Cerebellar nuclear complex (tissue), 1 donor: ENCODE data around the gene TRIM6.
"Not testable (repeated sequence)": the region's sequence is repeated elsewhere in the genome, so short reads cannot be mapped to it uniquely, and the experiment has no call there.

Experiments
- DNase-seq, 2 experiments: peaks; one replicate each; lab custom pipeline; 2025; lab: John Stamatoyannopoulos, UW

Gene TRIM6, protein sequence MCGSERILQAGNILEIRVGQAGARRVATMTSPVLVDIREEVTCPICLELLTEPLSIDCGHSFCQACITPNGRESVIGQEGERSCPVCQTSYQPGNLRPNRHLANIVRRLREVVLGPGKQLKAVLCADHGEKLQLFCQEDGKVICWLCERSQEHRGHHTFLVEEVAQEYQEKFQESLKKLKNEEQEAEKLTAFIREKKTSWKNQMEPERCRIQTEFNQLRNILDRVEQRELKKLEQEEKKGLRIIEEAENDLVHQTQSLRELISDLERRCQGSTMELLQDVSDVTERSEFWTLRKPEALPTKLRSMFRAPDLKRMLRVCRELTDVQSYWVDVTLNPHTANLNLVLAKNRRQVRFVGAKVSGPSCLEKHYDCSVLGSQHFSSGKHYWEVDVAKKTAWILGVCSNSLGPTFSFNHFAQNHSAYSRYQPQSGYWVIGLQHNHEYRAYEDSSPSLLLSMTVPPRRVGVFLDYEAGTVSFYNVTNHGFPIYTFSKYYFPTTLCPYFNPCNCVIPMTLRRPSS

DNA sequence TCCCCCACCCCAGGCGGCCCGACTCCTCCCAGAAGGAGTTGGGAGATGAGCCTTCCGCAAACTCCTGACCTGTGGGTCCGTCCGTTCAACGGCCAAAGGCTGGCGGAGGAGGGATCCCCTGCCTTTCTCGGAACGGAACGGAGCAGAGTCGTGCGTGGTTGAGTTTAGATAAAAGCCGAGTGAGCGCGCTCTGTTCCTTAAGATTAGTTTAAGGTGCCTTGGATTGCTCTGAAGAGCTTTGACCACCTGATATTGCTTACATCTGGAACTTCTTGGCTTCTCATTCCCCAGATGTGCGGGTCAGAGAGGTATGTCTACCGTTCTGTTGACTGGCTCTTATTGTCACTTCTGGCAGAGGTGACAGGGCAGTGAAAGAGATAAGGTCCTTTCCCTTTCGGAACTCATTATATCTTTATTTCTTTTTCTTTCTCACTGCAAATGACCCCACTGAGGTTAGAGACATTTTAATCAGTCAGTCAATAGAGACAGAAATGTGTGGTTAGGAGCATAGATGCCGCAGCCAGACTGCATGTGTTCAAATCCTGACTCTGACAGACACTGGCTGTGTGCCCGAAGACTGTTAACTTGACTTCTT lies at the start of gene TRIM6:
TRIM6 (plus strand) TSS at position 31 of the 595 bp plus-strand sequence; CDS start at position 292, 261 bp downstream.
- no peak for DNase-seq

DNA sequence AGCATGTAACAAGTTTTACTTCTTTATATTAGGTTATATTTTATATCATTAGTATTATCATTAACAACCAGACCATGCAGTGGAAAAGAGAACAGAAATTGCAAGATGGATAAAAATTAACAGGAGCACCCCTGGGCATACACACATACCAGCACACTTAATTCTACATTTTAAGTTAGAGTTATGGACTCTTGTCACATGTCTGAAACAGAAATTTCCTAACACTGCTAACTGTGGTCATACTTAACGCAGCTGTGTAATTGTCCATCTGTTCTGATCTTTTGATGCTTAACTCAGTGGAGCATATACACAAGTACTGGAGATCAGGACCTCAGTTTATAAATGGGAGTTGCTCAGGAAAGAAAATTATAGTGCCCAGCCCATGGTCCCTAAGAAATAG lies 48.5 kb upstream of the TRIM6 start:
- DNase-seq, result no peak

DNA sequence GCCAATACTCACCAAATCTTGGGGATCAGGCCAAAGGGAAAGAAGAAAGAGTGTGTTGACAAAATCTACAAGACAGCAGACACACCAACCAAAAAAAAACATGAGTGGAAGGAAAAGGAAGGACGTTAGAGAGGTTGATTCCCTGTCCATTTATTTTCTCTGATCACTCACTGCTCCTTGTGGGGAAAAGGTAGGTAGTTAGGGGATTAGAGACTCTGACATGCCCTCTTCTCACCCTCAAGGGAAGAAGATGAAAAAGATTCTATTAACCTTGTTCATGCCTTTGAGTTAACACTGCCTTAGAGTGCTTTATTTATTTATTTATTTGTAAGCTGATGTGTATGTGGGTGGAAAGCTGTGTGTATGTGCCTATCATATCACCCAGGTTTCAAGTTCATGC lies 48.0 kb upstream of the TRIM6 start, which contains the start of gene OR52H1:
OR52H1 (minus strand) TSS at position 101 of the 400 bp plus-strand sequence. CDS start 3,035 bp downstream, outside the sequence.
- DNase-seq, result no peak

DNA sequence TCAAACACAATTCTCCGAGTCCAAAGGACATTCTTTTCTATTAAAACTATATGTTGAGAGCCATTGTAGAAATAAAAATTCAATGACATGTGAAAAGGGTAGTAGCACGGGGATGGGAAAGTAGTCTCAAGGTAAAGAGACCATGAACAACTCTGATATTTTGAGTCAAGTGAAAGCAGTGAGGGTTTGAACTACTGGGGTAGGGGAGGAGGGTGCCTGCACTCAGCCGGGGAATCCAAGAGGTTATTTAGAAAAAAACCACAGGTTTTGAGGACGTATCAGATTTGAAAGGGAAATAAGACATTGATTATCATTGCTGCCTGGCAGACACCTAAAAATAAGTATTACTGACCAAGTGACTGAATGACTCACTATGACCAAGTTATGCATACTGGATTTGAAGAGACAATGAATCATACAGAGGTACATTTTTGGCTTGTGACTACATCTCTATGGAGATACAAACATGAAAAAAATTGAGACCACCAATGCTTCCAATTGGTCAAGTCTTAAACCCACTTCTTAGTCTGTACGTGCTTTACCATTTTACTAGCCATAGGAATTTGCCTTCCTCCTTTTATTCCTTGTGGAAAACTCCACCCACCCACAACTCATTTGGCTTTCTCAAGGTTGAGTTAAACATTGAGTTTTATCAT lies 45.9 kb upstream of the TRIM6 start:
- DNase-seq, result no peak

DNA sequence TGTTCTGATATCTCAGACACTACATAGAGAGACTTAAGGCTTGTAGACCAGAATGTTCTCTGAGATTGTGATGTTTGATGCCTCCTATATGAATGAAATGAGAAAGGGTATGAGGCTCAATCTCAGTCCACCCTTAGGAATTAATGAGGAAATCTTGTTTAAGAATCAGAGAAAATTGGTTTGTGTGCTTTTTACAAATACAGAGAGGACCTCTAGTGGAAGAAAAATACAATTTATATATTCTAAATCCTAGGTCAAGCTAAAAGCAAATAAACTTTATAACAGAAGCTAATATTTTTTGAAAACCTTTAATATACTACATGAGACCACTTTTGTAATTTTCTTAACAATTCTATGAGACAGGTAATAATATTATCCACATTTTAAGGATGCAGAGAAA lies 43.1 kb upstream of the TRIM6 start:
- no peak for DNase-seq

DNA sequence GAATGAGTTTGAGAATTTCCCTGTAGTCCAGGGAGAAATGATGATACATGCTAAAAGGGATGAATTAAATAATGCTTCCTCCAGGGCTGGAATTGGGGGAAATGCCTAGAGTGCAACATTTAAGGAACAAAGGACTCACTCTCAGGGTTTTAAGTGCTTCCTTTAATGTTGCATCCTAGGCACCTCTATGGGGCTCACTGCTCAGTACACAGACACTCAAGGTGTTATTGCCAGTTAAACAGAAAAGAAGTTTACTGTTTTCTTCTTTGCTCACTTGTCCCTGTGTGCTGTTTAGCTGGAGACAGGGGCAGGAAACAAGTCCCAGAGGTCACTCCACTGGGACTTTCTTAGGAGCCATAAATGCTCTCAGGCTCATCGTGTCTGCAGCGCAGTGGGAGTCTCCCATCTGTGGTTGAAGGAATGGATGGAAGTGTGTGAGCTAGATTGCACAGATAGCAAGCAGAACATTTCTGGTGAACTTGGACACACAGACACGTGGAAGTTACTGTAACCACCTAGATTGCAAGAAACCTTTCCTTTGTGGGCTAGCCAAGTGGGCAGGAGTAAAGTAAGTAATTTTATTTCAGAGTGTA lies 39.7 kb upstream of the TRIM6 start:
- no peak for DNase-seq

DNA sequence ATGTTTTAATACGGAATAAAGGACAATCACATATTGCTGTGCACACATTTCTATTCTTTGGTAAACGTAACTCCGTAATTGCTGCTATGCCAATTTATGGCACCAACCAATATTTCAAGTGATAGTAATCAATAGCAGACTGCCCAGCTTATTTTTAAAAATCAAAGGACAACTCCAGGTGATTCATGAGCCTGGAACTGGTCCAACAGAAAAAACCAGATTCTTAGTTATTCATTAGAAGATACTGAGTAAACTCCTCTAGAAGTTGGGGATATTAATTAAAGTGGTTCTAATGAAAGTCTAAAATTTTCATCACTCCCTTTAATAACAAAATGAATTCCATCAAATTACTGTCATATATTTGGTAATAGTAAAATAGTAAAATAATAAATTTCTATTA lies 38.7 kb upstream of the TRIM6 start:
- DNase-seq, result no peak

DNA sequence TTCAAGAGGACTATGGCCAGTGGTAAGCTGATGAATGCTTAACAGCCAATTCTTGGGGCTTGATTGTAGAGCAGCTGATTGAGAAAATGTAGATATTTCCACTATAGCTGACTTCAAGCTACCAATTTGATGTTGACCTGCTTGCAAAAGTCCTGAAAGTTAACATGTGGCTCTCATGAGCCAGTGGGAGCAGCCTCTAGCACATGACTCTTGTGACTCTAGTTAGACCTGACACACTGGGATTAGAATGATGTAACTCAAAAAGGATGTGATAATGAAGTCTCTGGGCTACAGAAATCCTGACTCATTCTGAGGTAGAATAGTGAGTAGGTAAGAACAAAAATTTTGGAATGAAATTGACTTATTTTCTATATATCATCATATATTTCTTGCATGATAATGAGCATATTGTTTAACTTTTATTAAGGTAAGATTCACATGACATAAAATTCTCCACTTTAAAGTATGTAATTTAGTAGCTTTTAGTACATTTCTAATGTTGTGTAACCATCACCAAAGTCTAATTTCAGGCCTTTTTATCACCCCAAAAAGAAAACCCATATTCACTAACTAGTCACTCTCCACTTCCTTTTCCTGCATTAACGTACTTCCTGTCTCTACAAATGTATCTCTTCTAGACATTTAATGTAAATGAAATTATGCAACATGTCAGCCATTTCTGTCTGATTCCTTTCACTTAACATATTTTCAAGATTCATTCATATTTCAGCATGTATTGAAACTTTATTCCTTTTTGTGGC lies 32.0 kb upstream of the TRIM6 start:
- no peak for DNase-seq

DNA sequence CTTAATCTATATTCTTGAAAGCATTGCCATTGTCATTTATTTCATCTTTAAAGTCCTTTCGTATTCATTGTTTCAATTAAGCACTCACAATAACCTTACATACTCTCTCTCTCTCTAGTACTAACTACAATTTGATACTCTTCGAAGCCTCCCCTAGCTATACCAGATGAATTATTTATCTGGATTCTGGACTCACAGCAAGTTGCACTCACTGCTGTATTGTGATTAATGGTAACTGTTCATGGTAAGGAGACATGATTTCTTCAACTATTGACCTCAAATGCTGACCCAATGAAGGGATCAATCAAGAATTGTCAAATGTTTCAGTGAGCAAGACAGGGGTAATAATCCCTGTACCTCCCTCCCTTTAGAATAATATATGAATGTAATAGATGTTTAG lies 21.8 kb upstream of the TRIM6 start:
- DNase-seq, result no peak

DNA sequence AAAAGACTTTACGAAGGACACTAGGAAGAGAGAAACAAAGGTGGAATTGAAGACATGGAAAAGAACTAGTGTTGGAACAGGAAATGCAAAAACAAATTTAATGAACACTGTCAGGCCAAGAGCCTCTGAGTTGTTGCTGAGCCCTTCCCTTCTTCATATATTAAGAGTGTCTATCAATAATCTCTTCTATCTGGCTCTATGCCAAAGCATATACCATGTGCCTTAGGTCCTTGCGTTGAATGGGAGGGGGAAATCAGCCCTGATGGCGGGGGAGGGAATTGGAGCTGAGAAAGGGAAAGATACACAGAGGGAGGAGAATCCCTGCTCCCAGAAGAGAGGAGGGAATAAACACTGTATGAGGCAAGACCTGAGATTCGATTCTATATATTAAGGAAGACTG lies 21.3 kb upstream of the TRIM6 start:
- DNase-seq, result no peak

DNA sequence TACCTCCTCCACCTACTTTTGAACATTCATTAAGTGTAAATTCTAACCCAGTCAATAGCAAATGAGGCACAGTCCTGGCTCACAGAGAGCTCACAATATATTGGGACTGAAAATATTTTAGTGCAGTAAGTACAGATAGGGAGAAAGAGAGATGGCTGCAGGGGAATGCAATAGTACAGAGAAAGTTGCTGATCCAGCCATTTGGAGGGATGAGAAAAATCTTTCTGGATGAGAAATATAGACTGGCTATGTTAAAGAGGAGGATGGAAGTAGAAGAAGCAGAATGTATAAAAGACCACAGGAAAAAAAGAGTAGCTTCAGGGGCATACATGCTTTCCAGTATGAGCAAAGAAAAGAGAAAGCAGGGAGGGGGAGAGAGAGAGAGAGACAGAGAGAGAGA lies 19.3 kb upstream of the TRIM6 start:
- no peak for DNase-seq

DNA sequence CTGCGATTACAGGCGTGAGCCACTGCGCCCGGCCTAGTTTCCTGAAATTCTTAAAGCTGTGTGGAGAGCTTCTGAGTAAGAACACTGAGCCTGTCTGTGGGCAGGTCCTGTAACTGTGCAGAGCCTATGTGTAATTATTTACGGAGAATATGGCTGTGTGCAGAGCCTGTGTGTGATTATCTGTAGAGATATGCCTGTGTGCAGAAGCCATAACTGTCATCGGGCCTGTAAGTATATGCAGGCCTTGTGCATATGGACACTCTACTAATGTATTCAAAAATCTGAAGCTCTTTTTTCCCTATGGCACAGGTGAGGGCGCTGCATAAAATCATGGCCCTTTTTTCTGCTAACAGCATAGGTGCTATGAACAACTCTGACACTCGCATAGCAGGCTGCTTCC lies 15.9 kb upstream of the TRIM6 start, which contains the start of gene OR52B6:
OR52B6 (plus strand) TSS at position 301 of the 400 bp plus-strand sequence; CDS start at position 301, 0 bp downstream.
- DNase-seq, result no peak

DNA sequence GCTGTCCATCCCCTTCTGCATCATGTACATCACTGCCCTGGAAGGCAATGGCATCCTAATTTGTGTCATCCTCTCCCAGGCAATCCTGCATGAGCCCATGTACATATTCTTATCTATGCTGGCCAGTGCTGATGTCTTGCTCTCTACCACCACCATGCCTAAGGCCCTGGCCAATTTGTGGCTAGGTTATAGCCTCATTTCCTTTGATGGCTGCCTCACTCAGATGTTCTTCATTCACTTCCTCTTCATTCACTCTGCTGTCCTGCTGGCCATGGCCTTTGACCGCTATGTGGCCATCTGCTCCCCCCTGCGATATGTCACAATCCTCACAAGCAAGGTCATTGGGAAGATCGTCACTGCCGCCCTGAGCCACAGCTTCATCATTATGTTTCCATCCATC lies 15.4 kb upstream of the TRIM6 start:
- DNase-seq, result no peak

DNA sequence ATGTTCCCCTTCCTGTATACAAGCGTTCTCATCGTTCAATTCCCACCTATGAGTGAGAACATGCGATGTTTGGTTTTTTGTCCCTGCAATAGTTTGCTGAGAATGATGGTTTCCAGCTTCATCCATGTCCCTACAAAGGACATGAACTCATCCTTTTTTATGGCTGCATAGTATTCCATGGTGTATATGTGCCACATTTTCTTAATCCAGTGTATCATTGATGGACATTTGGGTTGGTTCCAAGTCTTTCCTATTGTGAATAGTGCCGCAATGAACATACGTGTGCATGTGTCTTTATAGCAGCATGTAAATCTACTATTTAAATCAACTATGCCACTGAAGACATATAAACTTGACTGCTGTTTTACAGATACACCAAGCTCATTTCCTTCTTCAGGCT lies 12.0 kb upstream of the TRIM6 start:
- DNase-seq, result not testable (repeated sequence)

DNA sequence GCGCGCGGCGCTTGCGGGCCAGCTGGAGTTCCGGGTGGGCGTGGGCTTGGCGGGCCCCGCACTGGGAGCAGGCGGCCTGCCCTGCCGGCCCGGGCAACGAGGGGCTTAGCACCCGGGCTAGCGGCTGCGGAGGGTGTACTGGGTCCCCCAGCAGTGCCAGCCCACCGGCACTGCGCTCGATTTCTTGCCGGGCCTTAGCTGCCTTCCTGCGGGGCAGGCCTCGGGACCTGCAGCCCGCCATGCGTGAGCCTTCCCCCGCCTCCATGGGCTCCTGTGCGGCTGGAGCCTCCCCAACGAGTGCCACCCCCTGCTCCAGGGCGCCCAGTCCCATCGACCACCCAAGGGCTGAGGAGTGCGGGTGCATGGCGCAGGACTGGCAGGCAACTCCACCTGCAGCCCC lies 6.5 kb upstream of the TRIM6 start:
- not testable (repeated sequence) for DNase-seq

DNA sequence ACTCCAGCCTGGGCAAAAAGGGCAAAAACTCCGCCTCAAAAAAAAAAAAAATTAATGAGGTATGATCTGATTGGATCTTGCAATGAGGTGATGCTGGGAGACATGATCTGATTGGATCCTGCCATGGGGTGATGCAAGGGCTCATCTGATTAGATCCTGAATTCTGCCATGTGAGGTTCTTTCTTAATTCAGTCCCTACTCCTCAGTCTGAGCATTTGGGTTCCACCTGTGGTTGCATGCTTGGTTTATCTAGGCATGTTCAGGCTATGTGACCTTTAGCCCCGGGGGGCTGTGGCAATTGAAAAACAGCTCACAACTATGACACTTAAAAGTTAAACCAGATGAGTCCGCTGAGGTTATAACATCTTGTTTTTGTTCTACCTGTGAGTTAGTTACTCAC lies 4.8 kb upstream of the TRIM6 start:
- no peak for DNase-seq

DNA sequence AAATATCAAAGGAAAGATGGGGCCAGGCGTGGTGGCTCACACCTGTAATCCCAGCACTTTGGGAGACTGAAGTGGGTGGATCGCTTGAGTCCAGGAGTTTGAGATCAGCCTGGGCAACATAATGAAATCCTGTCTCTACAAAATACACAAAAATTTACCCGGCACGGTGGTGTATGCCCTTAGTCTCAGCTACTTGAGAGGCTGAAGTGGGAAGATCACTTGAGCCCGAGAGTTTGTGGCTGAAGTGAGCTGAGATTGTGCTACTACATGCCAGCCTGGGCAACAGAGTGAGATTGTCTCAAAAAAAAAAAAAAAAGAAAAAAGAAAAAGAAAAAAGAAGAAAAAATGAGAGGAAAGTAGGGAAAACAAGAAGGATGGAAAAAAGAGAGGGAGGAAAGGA lies 3.8 kb upstream of the TRIM6 start:
- no peak for DNase-seq

DNA sequence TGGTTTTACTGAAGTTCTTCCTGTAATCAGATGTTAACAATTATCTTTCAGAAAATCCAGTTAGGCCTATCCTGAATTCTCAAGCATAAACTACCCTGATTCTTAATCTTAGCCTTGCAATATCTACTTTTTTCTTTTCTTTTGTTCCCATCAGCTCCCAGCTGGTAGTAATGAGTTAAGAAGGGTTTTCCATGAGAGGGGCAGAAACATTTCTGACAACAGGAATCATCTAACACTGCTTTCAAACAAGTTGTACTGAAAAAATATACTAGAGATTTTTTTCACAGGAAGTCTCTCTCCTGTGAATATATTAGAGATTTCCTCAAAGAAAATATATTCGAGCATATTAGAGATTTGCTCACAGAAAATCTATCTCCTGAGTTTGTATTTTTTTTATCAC lies 3.3 kb upstream of the TRIM6 start:
- no peak for DNase-seq

DNA sequence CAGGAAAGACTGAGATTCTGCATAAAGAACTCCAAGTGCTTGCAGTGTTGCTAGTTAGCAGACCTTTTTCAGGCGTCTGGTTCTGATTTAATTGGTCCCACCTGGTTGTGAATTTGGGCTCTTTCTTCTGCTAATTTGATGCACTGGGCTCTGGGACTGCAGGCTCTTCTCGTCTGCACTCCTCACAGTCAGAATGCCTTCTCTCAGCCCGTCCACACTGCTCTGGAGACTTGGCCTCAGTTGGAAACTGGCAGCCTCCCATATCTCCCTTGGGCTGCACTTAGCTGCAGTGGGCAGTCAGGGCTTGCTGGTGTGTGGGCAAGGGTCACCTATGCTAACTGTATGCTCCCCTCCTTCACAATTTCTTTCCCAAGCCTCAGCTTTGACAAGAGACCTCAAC lies 1.5 kb downstream of the TRIM6 start:
- DNase-seq, result no peak

DNA sequence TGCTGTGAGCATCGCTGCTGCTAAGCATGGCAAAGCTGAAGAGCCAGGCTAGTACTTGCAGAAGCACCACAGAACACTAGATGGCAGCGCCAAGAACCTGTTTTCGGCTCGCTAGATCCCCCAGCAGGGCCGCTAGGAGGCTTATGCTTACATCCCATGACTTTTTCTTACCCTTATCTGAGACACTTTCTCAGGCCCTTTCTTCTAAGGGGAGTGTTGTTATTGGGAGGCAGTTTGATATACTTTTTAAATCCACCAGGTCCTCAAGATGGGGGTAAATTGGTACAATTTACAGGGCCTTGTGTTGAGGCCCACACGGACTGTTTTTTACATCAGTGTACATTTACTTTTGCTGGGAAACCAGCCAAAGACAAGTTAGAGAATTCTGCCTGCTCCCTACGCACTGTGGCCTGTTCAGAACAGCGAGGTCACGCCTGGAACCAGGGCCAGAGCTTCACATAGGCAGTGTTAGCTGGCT lies 4.0 kb downstream of the TRIM6 start:
- DNase-seq, result no peak

DNA sequence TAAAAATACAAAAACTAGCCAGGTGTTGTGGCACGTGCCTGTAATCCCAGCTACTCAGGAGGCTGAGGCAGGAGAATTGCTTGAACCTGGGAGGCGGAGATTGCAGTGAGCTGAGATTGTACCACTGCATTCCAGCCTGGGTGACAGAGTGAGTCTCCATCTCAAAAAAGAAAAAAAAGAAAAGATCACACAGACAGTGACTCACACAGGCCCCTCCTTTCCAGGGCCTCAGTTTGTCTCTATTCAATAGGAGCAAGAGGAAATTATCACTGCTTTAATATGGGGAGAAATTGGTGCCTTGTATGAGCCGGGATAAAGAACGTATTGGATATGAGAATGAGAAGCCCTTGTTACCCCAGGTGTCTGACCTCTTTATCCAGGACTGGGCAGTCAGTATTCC lies 6.4 kb downstream of the TRIM6 start:
- DNase-seq, result not testable (repeated sequence)
